Astrocyte (in vitro differentiated cells and primary cell): ENCODE data around the gene C5orf63. TPM values are rescaled to one million over a fixed set of nuclear protein-coding genes. Genes with fewer than 3 reads are reported as not detected.
A peak's percentile ranks its signal among the peaks of the same experiment; 100 is the strongest.

Experiments used
- DNase-seq: peaks from one replicate; pipeline ENCODE4 v3.0.0-alpha.2; 2010; ENCODE audit warnings: low read depth
- FAIRE-seq: peaks from 2 replicates; lab custom pipeline; 2011; peaks lifted over from hg19 to GRCh38; lab: Jason Lieb, UNC
- H2AFZ ChIP-seq: 2 replicates; pipeline ENCODE4 v1.6.0; 2012; ENCODE audit warnings: low read depth, low read length, inconsistent platforms
- H3K27ac ChIP-seq: 2 replicates; pipeline ENCODE4 v1.5.1; 2011; ENCODE audit warnings: low read depth, low read length, inconsistent platforms
- H3K27me3 ChIP-seq: 2 replicates; pipeline ENCODE4 v1.6.0; 2011; ENCODE audit warnings: low read length, inconsistent platforms; ENCODE audit not compliant: insufficient read depth
- H3K36me3 ChIP-seq: 2 replicates; pipeline ENCODE4 v1.5.1; 2011; ENCODE audit warnings: low read length, inconsistent platforms; ENCODE audit not compliant: insufficient read depth
- H3K4me1 ChIP-seq: 2 replicates; pipeline ENCODE4 v1.5.1; 2011; ENCODE audit warnings: low read length, inconsistent platforms; ENCODE audit not compliant: insufficient read depth
- H3K4me2 ChIP-seq: 2 replicates; pipeline ENCODE4 v1.6.0; 2012; ENCODE audit warnings: low read length, inconsistent platforms
- H3K4me3 ChIP-seq: 2 replicates; pipeline ENCODE4 v1.5.1; 2011; ENCODE audit warnings: low read depth, mild to moderate bottlenecking, low read length, inconsistent platforms; ENCODE audit not compliant: insufficient read depth
- H3K79me2 ChIP-seq: 2 replicates; pipeline ENCODE4 v1.6.0; 2012; ENCODE audit warnings: mild to moderate bottlenecking, low read length, inconsistent platforms; ENCODE audit not compliant: insufficient read depth
- H3K9ac ChIP-seq: 2 replicates; pipeline ENCODE4 v1.6.0; 2012; ENCODE audit warnings: mild to moderate bottlenecking, low read length, inconsistent platforms
- H3K9me3 ChIP-seq: 2 replicates; pipeline ENCODE4 v1.5.1; 2012; ENCODE audit warnings: low read depth, mild to moderate bottlenecking, low read length, inconsistent platforms; ENCODE audit not compliant: insufficient read depth
- H4K20me1 ChIP-seq: 2 replicates; pipeline ENCODE4 v1.6.0; 2012; ENCODE audit warnings: low read length, inconsistent platforms; ENCODE audit not compliant: insufficient read depth
- H3K27ac Mint-ChIP-seq: one replicate; pipeline ENCODE4 v1.8.0; 2021; ENCODE audit warnings: mild to moderate bottlenecking, mixed read lengths; ENCODE audit not compliant: unreplicated experiment
- H3K27me3 Mint-ChIP-seq: one replicate; pipeline ENCODE4 v1.8.0; 2021; ENCODE audit warnings: low read depth, mixed read lengths; ENCODE audit not compliant: unreplicated experiment
- H3K36me3 Mint-ChIP-seq: one replicate; pipeline ENCODE4 v1.8.0; 2021; ENCODE audit warnings: low read depth, mixed read lengths; ENCODE audit not compliant: unreplicated experiment
- H3K4me1 Mint-ChIP-seq: one replicate; pipeline ENCODE4 v1.8.0; 2021; ENCODE audit warnings: low read depth, mixed read lengths; ENCODE audit not compliant: unreplicated experiment
- H3K4me3 Mint-ChIP-seq: one replicate; pipeline ENCODE4 v1.8.0; 2021; ENCODE audit warnings: mild to moderate bottlenecking, moderate library complexity, mixed read lengths; ENCODE audit not compliant: unreplicated experiment
- H3K9me3 Mint-ChIP-seq: one replicate; pipeline ENCODE4 v1.8.0; 2021; ENCODE audit warnings: mild to moderate bottlenecking, mixed read lengths; ENCODE audit not compliant: unreplicated experiment
- CTCF ChIP-seq: IDR thresholded peaks from 2 replicates; pipeline ENCODE4 v1.5.1; 2011; ENCODE audit warnings: low read depth, mild to moderate bottlenecking, inconsistent platforms, low read length, moderate library complexity; ENCODE audit not compliant: insufficient read depth
- EZH2 ChIP-seq: IDR thresholded peaks from 2 replicates; pipeline ENCODE4 v1.6.1; 2012; ENCODE audit warnings: mild to moderate bottlenecking, low read length, inconsistent platforms; ENCODE audit not compliant: insufficient read depth
- total RNA-seq: library from RNA; stranded (reverse); gene quantifications from 2 replicates; pipeline ENCODE4 v1.2.1, GENCODE V29; 2021

C5orf63 gene
- total RNA-seq, 1 donor from 2014 or later = 0.36 TPM

GRCh38 chr5:127089191-127089590, 15.9 kb upstream of the C5orf63 start:
- FAIRE-seq = no peak
- peak; percentile 12 for DNase-seq
- Histone ChIP-seq H3K79me2 (no peaks in the 10 kb centered on the region), H3K27me3 (no peaks in the 10 kb centered on the region), H3K27ac (no peak overlapping the region), H3K9ac (no peak overlapping the region), H3K4me2 (peak overlapping the region; percentile 4), H3K4me3 (no peak overlapping the region), H4K20me1 (no peaks in the 10 kb centered on the region), H3K36me3 (no peaks in the 10 kb centered on the region), H3K9me3 (no peaks in the 10 kb centered on the region), H2AFZ (no peak overlapping the region), H3K4me1 (peaks cover 21% of the 10 kb centered on the region)
- TF ChIP-seq CTCF (no peak), EZH2 (no peak)
- Mint-ChIP-seq H3K36me3 (no peaks in the 10 kb centered on the region), H3K9me3 (no peaks in the 10 kb centered on the region), H3K4me3 (no peak overlapping the region), H3K27ac (no peak overlapping the region), H3K27me3 (no peaks in the 10 kb centered on the region), H3K4me1 (peaks cover 18% of the 10 kb centered on the region)

GRCh38 chr5:127088251-127088650, 14.9 kb upstream of the C5orf63 start:
- H3K27ac Mint-ChIP-seq = peak overlapping the region; percentile 91

More at GRCh38 chr5:127088251-127088650, 14.9 kb upstream of the C5orf63 start:
- H3K9ac ChIP-seq = no peak overlapping the region
- H3K79me2 ChIP-seq = no peaks in the 10 kb centered on the region
- H3K4me1 ChIP-seq = peaks cover 21% of the 10 kb centered on the region
- no peaks in the 10 kb centered on the region for H4K20me1 ChIP-seq
- H3K4me3 ChIP-seq = no peak overlapping the region
- no peak for TF ChIP-seq CTCF
- no peak for TF ChIP-seq EZH2
- Mint-ChIP-seq H3K4me3 (no peak overlapping the region), H3K36me3 (no peaks in the 10 kb centered on the region), H3K27me3 (no peaks in the 10 kb centered on the region), H3K9me3 (no peaks in the 10 kb centered on the region), H3K4me1 (peaks cover 18% of the 10 kb centered on the region)
- no peak overlapping the region for H2AFZ ChIP-seq
- H3K9me3 ChIP-seq = no peaks in the 10 kb centered on the region
- peak overlapping the region; percentile 47 for H3K27ac ChIP-seq
- peak overlapping the region; percentile 60 for H3K4me2 ChIP-seq
- H3K36me3 ChIP-seq = no peaks in the 10 kb centered on the region
- FAIRE-seq = peak; percentile 75
- H3K27me3 ChIP-seq = no peaks in the 10 kb centered on the region
- peak; percentile 96 for DNase-seq
